ENCODE data around the gene CDC42BPA. TPM values are rescaled to one million over a fixed set of nuclear protein-coding genes. Genes with fewer than 3 reads are reported as not detected.

The CDC42BPA gene
- total and polyA plus RNA-seq, 9 of the 15 experiments (the other 6 are each of a cell fraction or from before 2014, with no cell fraction given) = 8.0 to 77.5 (median 52.1) TPM

- POLR2A ChIA-PET = interaction anchor here (1.0 to 2.0 kb wide), 3 partner anchors 8 to 21 kb away, joined by 3 to 11 read pairs (median 5); no protein-coding TSS in a partner anchor
- ATAC-seq (peak; percentile 34), DNase-seq (ENCODE audit: extremely low read depth in 1 of 4, low spot score in 3 of 4) (no peak), FAIRE-seq (no peak)
- peaks cover 92% of the 10 kb centered on the region for H3K79me2 ChIP-seq (ENCODE audit: control insufficient read depth, insufficient read depth, low read length)
- no peaks in the 10 kb centered on the region for H3K9me1 ChIP-seq (ENCODE audit: control insufficient read depth, insufficient read depth, low read length)
- no peak overlapping the region for H2AFZ ChIP-seq (ENCODE audit: low read depth, low read length)
- no peaks in the 10 kb centered on the region for H3K4me1 ChIP-seq (replicated peaks in 1 of 2; ENCODE audit: control insufficient read depth in 2 of 2, insufficient read depth in 2 of 2, low read length in 2 of 2)
- peaks cover 22% of the 10 kb centered on the region; the same call in 2 of the 3 replicates for H3K36me3 ChIP-seq (ENCODE audit: control insufficient read depth, insufficient read depth, low read length)
- WGBS (ENCODE audit: insufficient coverage, low coverage, missing lambda C conversion rate) = 100% methylated on average over 1 of the region's 1 CpG
- H3K27ac ChIP-seq (ENCODE audit: extremely low read depth, low read depth, low read length) = no peak overlapping the region
- intact Hi-C loops (cut with micrococcal nuclease) (no loop called here), in situ Hi-C loops (cut with MboI) (no loop called here)
- H3K4me3 ChIP-seq = no peak overlapping the region
- TF ChIP-seq TAF1 (IDR thresholded peaks at IDR 0.05; ENCODE audit: control insufficient read depth, extremely low read depth, insufficient read depth, low read length, severe bottlenecking) (no peak), TAF9B (IDR thresholded peaks at IDR 0.05; ENCODE audit: partially characterized antibody) (no peak), HCFC1 (IDR thresholded peaks at IDR 0.05; ENCODE audit: low read depth, low read length) (no peak), ARID3A (IDR thresholded peaks at IDR 0.05; ENCODE audit: borderline replicate concordance, low read depth, low read length) (no peak)
- H3K9ac ChIP-seq (ENCODE audit: insufficient read depth in 1 of 2, low read depth in 2 of 2, low read length in 2 of 2) = no peak overlapping the region
- H3K4me2 ChIP-seq (ENCODE audit: insufficient read depth, low read length) = no peak overlapping the region
- CTCF ChIA-PET (ENCODE audit: low intra/inter-chr PET ratio) = no interaction called here
- no TSS peak for BruUV-seq (replicated peaks)
- H3K9me3 ChIP-seq (replicated peaks; ENCODE audit: control insufficient read depth, insufficient read depth, low read depth, low read length) = peaks cover 16% of the 10 kb centered on the region
- H4K20me1 ChIP-seq (replicated peaks; ENCODE audit: control insufficient read depth, insufficient read depth, low read length) = no peaks in the 10 kb centered on the region
- no peaks in the 10 kb centered on the region for H3K27me3 ChIP-seq (ENCODE audit: control insufficient read depth in 2 of 2, insufficient read depth in 2 of 2, low read length in 2 of 2)
Observed at GRCh38 chr1:227281371-227281770, 36.9 kb downstream of the CDC42BPA start.
